ENCODE measurements around the gene ALPP. TPM values are rescaled to one million over a fixed set of nuclear protein-coding genes. Genes with fewer than 3 reads are reported as not detected.
"Not testable (repeated sequence)": the region's sequence is repeated elsewhere in the genome, so short reads cannot be mapped to it uniquely, and the experiment has no call there.

ALPP gene
- total RNA-seq, 1 donor from 2014 or later: not detected

- DNase-seq (ENCODE audit: low spot score): no peak
- Mint-ChIP-seq H3K4me1 (ENCODE audit: unreplicated experiment) (peaks cover 2% of the 10 kb centered on the region), H3K9me3 (ENCODE audit: unreplicated experiment) (no peaks in the 10 kb centered on the region), H3K27me3 (ENCODE audit: unreplicated experiment) (peaks cover 13% of the 10 kb centered on the region), H3K4me3 (ENCODE audit: unreplicated experiment) (no peak overlapping the region), H3K27ac (ENCODE audit: unreplicated experiment) (no peak overlapping the region), H3K36me3 (ENCODE audit: low read depth, unreplicated experiment) (no peaks in the 10 kb centered on the region)
- no peak for TF ChIP-seq CTCF (IDR thresholded peaks at IDR 0.05; ENCODE audit: unreplicated experiment)
Measured at GRCh38 chr2:232363784-232364615, 14.6 kb upstream of the ALPP start.

GRCh38 chr2:232364806-232365594, 13.6 kb upstream of the ALPP start:
- not testable (repeated sequence) for DNase-seq (ENCODE audit: low spot score); H3K4me1 Mint-ChIP-seq (ENCODE audit: unreplicated experiment); H3K9me3 Mint-ChIP-seq (ENCODE audit: unreplicated experiment); H3K4me3 Mint-ChIP-seq (ENCODE audit: unreplicated experiment); H3K27ac Mint-ChIP-seq (ENCODE audit: unreplicated experiment); H3K36me3 Mint-ChIP-seq (ENCODE audit: low read depth, unreplicated experiment)
- H3K27me3 Mint-ChIP-seq (ENCODE audit: unreplicated experiment): peaks cover 13% of the 10 kb centered on the region

GRCh38 chr2:232365621-232366321, 12.8 kb upstream of the ALPP start:
- DNase-seq (ENCODE audit: low spot score): peak; percentile 77

GRCh38 chr2:232366461-232366860, 12.1 kb upstream of the ALPP start:
- H3K4me3 Mint-ChIP-seq (ENCODE audit: unreplicated experiment); H3K4me1 Mint-ChIP-seq (ENCODE audit: unreplicated experiment); H3K27ac Mint-ChIP-seq (ENCODE audit: unreplicated experiment); H3K36me3 Mint-ChIP-seq (ENCODE audit: low read depth, unreplicated experiment); DNase-seq (ENCODE audit: low spot score); H3K9me3 Mint-ChIP-seq (ENCODE audit: unreplicated experiment): not testable (repeated sequence)
- H3K27me3 Mint-ChIP-seq (ENCODE audit: unreplicated experiment): peaks cover 13% of the 10 kb centered on the region

More at GRCh38 chr2:232365621-232366321, 12.8 kb upstream of the ALPP start:
- Mint-ChIP-seq H3K4me1 (ENCODE audit: unreplicated experiment) (peaks cover 2% of the 10 kb centered on the region), H3K4me3 (ENCODE audit: unreplicated experiment) (no peak overlapping the region), H3K27ac (ENCODE audit: unreplicated experiment) (no peak overlapping the region), H3K27me3 (ENCODE audit: unreplicated experiment) (peaks cover 13% of the 10 kb centered on the region), H3K36me3 (ENCODE audit: low read depth, unreplicated experiment) (no peaks in the 10 kb centered on the region), H3K9me3 (ENCODE audit: unreplicated experiment) (no peaks in the 10 kb centered on the region)
- peak; percentile 57 for TF ChIP-seq CTCF (IDR thresholded peaks at IDR 0.05; ENCODE audit: unreplicated experiment)

GRCh38 chr2:232367016-232367415, 11.5 kb upstream of the ALPP start:
- H3K9me3 Mint-ChIP-seq (ENCODE audit: unreplicated experiment): no peaks in the 10 kb centered on the region
- H3K36me3 Mint-ChIP-seq (ENCODE audit: low read depth, unreplicated experiment): no peaks in the 10 kb centered on the region
- no peak overlapping the region for H3K27ac Mint-ChIP-seq (ENCODE audit: unreplicated experiment)
- no peak overlapping the region for H3K4me3 Mint-ChIP-seq (ENCODE audit: unreplicated experiment)
- H3K4me1 Mint-ChIP-seq (ENCODE audit: unreplicated experiment): peaks cover 2% of the 10 kb centered on the region
- peaks cover 12% of the 10 kb centered on the region for H3K27me3 Mint-ChIP-seq (ENCODE audit: unreplicated experiment)
- DNase-seq (ENCODE audit: low spot score): no peak
- no peak for TF ChIP-seq CTCF (IDR thresholded peaks at IDR 0.05; ENCODE audit: unreplicated experiment)
